Inflammatory macrophage treated with lipopolysaccharide for 4 hours (primary cell): Measurements from ENCODE around the gene TP53BP1.
A peak's percentile ranks its signal among the peaks of the same experiment; 100 is the strongest.

Source experiments
- DNase-seq: peaks from one replicate; pipeline ENCODE4 v3.0.0-alpha.2; 2020

TP53BP1 gene

GRCh38 chr15:43517354-43518196, 24.6 kb upstream of the TP53BP1 start, which contains the start of gene MAP1A:
MAP1A (plus strand) TSS chr15:43517608; CDS start chr15:43521474, 3,866 bp downstream.
- DNase-seq, result no peak

- no peak for DNase-seq
Observed at GRCh38 chr15:43516801-43517353, 23.9 kb upstream of the TP53BP1 start.

DNA sequence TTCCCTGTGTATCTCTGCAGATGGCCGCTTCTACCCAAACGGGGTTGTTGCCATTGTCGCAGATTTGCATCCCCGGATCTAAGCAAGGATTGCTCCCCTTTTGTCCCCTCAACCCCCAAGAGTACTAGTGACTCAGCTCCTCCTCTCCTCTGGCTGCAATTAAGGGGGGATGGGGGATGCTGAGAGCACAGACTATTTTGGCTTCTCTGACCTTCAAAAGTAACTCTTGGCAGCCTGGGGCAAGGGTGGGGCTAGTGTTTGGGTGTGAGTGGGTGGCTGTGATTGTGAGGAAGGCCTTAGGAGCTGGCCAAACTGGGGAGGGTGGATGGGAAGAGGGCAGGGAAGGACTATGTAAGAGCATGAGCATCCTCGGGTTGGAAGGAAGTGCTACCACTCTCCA, 23.2 kb upstream of the TP53BP1 start:
- no peak for DNase-seq

- DNase-seq, result no peak
Observed at GRCh38 chr15:43515741-43516140, 22.8 kb upstream of the TP53BP1 start.

GRCh38 chr15:43514241-43515057, 21.5 kb upstream of the TP53BP1 start:
- no peak for DNase-seq

GRCh38 chr15:43513550-43513949, 20.6 kb upstream of the TP53BP1 start:
- no peak for DNase-seq

DNA sequence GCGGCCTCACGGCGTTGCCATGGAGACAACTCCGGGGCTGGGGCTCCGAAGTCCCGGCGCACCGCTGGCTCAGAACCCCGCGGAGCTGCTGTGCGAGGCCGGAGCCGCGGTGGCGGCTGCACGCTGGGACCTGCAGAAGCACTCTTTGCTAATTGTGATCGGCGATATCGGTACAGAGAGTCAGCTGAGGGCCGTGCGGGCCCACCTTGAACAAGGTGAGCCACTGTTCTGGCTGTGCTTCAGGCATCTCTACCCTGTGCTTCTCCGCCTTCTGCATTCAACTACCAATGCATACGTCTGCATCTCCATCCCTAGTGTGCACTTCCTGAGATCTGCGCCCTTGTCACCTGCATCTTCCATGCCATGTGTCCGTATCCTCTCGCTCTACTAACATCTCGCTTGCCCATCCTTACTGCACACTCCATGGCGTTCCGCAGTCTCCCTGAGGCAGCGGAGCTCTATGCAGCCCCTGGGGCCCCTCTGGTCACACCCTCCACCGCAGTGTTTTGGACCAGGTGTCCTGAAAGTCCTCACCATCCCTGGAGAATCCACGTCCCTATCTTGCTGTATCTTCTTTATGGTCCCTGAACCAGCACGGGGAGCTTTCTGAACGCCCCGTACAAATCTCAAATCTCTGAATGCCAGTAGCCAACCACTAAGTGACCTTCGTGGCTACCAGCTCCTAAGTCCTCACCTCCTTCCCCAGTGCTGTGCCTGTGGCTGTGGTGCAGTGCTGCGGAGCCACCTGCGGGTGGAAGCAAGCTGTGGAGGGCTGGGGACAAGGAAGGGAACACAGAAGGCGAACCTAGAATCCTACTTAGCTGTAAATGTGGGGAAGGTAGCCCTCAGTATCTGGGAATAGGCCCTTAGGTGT, 18.3 kb upstream of the TP53BP1 start:
- DNase-seq, result no peak

DNA sequence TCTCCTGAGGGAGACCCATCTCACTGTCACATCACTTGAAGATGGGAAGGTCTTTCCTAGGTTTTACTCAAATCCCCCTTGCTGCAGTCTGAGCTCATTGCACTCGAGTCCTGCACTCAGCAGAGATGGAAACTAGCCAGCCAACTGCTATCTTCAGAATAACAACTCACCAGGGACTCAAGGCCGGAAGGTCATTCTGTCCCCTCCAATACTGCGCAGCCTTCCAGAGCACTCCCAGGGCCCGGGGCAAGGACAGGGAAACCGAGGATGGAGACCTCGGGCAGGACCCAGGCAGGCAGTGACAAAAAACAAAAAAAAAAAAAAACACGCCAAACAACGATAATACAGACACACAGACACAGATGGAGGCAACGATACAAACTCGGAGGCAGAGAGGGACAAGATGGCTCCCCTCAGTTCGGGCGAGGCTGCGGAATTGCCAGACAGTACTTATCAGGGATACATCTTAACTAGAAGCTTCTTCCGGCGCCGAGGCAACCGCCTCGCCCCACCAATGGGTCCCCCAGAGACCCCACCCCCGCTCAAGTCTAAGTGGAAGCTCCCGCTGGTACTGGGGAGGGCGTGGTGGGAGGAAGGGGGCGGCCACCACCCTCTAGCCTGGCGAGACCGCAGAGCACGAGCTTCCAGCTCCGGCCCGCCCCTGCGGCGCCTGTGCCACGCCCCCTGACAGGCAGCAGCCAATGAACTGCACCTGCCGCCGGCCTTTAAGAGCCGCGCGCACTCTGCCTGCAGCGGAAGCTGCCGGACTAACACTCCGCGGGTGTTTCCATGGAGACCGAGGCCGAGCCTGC, 17.4 kb upstream of the TP53BP1 start:
- peak; percentile 97 for DNase-seq

- no peak for DNase-seq
Observed at GRCh38 chr15:43509660-43510199, 16.8 kb upstream of the TP53BP1 start.

- peak; percentile 16 for DNase-seq
Observed at GRCh38 chr15:43508991-43509659, 16.2 kb upstream of the TP53BP1 start.

DNA sequence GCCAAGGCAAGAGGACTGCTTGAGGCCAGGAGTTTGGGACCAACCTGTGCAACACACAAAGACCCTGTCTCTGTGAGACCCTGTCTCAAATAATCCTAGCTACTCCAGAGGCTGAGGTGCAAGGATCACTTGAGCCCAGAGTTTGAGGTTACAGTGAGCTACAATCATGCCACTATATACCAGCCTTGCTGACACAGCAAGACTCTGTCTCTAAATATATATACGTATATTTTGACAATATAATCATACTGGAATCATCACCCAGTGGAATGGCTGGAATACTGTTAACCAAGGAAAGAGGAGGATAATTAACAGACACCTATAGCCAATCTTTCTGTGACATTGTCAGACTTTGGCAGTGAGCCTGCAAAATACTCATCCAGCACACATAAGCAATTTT, 15.5 kb upstream of the TP53BP1 start:
- no peak for DNase-seq

GRCh38 chr15:43505738-43506137, 12.8 kb upstream of the TP53BP1 start:
- no peak for DNase-seq

DNA sequence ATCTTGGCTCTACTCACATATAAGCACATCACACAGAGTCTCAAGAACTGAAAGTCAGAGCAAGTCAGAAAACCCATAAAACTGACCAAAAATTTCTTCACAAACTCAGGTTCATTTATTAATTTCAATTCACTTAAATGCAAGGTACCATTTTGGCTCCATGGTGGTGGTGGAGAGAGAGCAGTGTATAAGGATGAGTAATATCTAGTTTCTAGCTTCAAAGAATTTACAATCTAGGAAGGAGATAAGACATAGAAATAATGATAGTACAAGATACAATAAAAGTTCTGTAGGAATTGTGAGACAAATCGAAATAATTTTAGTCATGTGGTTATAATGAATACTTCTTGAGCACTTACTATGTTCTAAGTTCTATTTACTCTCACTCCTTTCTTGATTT, 6.7 kb upstream of the TP53BP1 start:
- DNase-seq, result no peak

- DNase-seq, result no peak
Observed at GRCh38 chr15:43498990-43499389, 6.0 kb upstream of the TP53BP1 start.

GRCh38 chr15:43493703-43494472, 932 bp upstream of the TP53BP1 start:
- no peak for DNase-seq

- no peak for DNase-seq
Observed at GRCh38 chr15:43492266-43492665, 690 bp downstream of the TP53BP1 start.

- DNase-seq, result no peak
Observed at GRCh38 chr15:43489191-43489590, 3.8 kb downstream of the TP53BP1 start.

DNA sequence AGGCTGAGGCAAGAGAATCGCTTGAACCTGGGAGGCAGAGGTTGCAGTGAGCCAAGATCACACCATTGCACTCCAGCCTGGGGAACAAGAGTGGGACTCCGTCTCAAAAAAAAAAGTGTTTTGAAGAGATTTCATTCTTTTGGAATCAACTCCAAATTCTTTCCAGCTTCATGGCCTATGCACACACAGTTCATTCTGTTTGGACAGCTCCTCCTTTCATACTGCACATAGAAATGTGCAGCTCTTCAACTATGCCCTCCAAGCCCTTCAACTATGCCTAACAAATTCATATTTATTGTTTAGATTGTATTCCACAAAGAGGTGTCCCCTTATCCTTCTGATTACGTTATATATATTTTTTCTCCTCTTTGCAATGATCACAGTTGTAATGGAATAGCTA, 4.2 kb downstream of the TP53BP1 start:
- no peak for DNase-seq

DNA sequence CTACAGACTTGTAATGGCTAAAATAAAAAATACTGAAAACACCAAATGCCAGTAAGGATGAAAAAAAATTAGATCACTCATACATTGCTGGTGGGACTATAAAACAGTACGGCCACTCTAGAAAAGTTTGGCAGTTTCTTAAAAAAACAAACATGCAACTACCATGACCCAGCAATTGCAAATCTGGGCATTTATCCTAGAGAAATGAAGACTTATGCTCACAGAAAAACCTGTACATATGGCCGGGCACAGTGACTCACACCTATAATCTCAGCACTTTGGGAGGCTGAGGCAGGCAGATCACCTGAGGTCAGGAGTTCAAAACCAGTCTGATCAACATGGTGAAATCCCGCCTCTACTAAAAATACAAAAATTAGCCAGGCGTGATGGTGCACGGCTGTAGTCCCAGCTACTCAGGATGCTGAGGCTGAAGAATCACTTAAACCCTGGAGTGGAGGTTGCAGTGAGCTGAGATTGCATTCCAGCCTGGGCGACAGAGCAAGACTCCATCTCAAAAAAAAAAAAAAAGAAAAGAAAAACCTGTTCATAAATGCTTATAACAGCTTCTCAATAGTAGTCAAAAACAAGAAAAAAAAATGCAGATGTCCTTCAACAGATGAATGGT, 5.6 kb downstream of the TP53BP1 start:
- no peak for DNase-seq

GRCh38 chr15:43484455-43484854, 8.5 kb downstream of the TP53BP1 start:
- DNase-seq, result peak; percentile 27
